ENCODE measurements around the gene PRDM2.
A peak's percentile ranks its signal among the peaks of the same experiment; 100 is the strongest.

Gene PRDM2

GRCh38 chr1:13694886-13695684 is 4.9 kb upstream of the PRDM2 start:
- in situ Hi-C loops (cut with HindIII; ENCODE audit: low sequenced_read_pairs), result no loop called here
- no peak overlapping the region for H3K4me3 ChIP-seq (ENCODE audit: low read depth, low read length)
- no peak for DNase-seq (ENCODE audit: low read depth)
- no peak for TF ChIP-seq CTCF (IDR thresholded peaks at IDR 0.05; ENCODE audit: low read depth, low read length, missing control alignments)

GRCh38 chr1:13697738-13698137 is 2.2 kb upstream of the PRDM2 start:
- in situ Hi-C loops (cut with HindIII; ENCODE audit: low sequenced_read_pairs), result no loop called here

GRCh38 chr1:13699510-13699909 is 478 bp upstream of the PRDM2 start:
- peak overlapping the region; percentile 64 for H3K4me3 ChIP-seq (ENCODE audit: low read depth, low read length)
- DNase-seq (ENCODE audit: low read depth), result no peak
- no peak for TF ChIP-seq CTCF (IDR thresholded peaks at IDR 0.05; ENCODE audit: low read depth, low read length, missing control alignments)
- in situ Hi-C loops (cut with HindIII; ENCODE audit: low sequenced_read_pairs), result no loop called here

More at GRCh38 chr1:13697738-13698137, 2.2 kb upstream of the PRDM2 start:
- DNase-seq (ENCODE audit: low read depth), result no peak
- no peak overlapping the region for H3K4me3 ChIP-seq (ENCODE audit: low read depth, low read length)
- TF ChIP-seq CTCF (IDR thresholded peaks at IDR 0.05; ENCODE audit: low read depth, low read length, missing control alignments), result no peak

- DNase-seq (ENCODE audit: low read depth), result no peak
- TF ChIP-seq CTCF (IDR thresholded peaks at IDR 0.05; ENCODE audit: low read depth, low read length, missing control alignments), result no peak
- in situ Hi-C loops (cut with HindIII; ENCODE audit: low sequenced_read_pairs), result no loop called here
- H3K4me3 ChIP-seq (ENCODE audit: low read depth, low read length), result peak overlapping the region; percentile 64
Observed at GRCh38 chr1:13700521-13701270, 708 bp downstream of the PRDM2 start.

GRCh38 chr1:13701271-13701640 is 1.3 kb downstream of the PRDM2 start:
- DNase-seq (ENCODE audit: low read depth), result no peak
- in situ Hi-C loops (cut with HindIII; ENCODE audit: low sequenced_read_pairs), result no loop called here
- peak overlapping the region; percentile 64 for H3K4me3 ChIP-seq (ENCODE audit: low read depth, low read length)
- TF ChIP-seq CTCF (IDR thresholded peaks at IDR 0.05; ENCODE audit: low read depth, low read length, missing control alignments), result no peak

- in situ Hi-C loops (cut with HindIII; ENCODE audit: low sequenced_read_pairs), result no loop called here
- H3K4me3 ChIP-seq (ENCODE audit: low read depth, low read length), result no peak overlapping the region
- TF ChIP-seq CTCF (IDR thresholded peaks at IDR 0.05; ENCODE audit: low read depth, low read length, missing control alignments), result no peak
- DNase-seq (ENCODE audit: low read depth), result no peak
Observed at GRCh38 chr1:13702425-13703127, 2.6 kb downstream of the PRDM2 start.
